Activated B cell treated with CpG ODN at 0.5 μM for 24 hours (primary cell): Measurements from ENCODE around the gene CA12. TPM values are rescaled to one million over a fixed set of nuclear protein-coding genes. Genes with fewer than 3 reads are reported as not detected.

Experiments
- ATAC-seq: fragments of 200-7000 bp; cut with Tn5 transposase; one replicate; pipeline ENCODE4 v1.10.0; 2021; ENCODE audit warnings: low read depth, mild to moderate bottlenecking, moderate library complexity
- CTCF ChIA-PET: fragments of 350-600 bp; sonication (Branson Sonifier 250); formaldehyde crosslinking; loops from one replicate; lab custom pipeline; 2021; ENCODE audit warnings: antibody characterized with exemption; lab: Charles Lee
- POLR2A ChIA-PET: fragments of 350-600 bp; sonication (Branson Sonifier 250); formaldehyde crosslinking; loops from one replicate; lab custom pipeline; 2021; ENCODE audit warnings: antibody characterized with exemption; lab: Charles Lee
- DNase-seq: peaks from one replicate; pipeline ENCODE4 v3.0.0; 2022
- H3K27ac Mint-ChIP-seq: one replicate; pipeline ENCODE4 v1.8.0; 2020; ENCODE audit warnings: mixed read lengths
- H3K27me3 Mint-ChIP-seq: one replicate; pipeline ENCODE4 v1.8.0; 2021; ENCODE audit warnings: mixed read lengths
- H3K36me3 Mint-ChIP-seq: one replicate; pipeline ENCODE4 v1.8.0; 2021; ENCODE audit warnings: low read depth, mixed read lengths
- H3K4me1 Mint-ChIP-seq: one replicate; pipeline ENCODE4 v1.8.0; 2021; ENCODE audit warnings: mixed read lengths
- H3K4me3 Mint-ChIP-seq: one replicate; pipeline ENCODE4 v1.8.0; 2020; ENCODE audit warnings: mild to moderate bottlenecking, mixed read lengths
- H3K9me3 Mint-ChIP-seq: one replicate; pipeline ENCODE4 v1.8.0; 2020; ENCODE audit warnings: mixed read lengths
- intact Hi-C: fragments of 100-400 bp; cut with micrococcal nuclease; formaldehyde crosslinking; loops from one replicate; pipeline ENCODE4 v1.15.1; 2024
- total RNA-seq: library from RNA; stranded (reverse); gene quantifications from 2 replicates; pipeline ENCODE4 v1.2.3, GENCODE V29; 2022
- TF ChIP-seq, protein P1 (sequence below): fragments of 200-600 bp; IDR thresholded peaks from one replicate; pipeline ENCODE4 v1.8.0; 2022; ENCODE audit warnings: antibody characterized with exemption, mild to moderate bottlenecking

The CA12 gene
- total RNA-seq, 1 donor from 2014 or later, result not detected

GRCh38 chr15:63331456-63331855 lies 50.2 kb downstream of the CA12 start:
- ChIA-PET CTCF (no interaction called here), POLR2A (no interaction called here)
- Mint-ChIP-seq H3K36me3 (no peaks in the 10 kb centered on the region), H3K9me3 (no peaks in the 10 kb centered on the region), H3K4me1 (no peaks in the 10 kb centered on the region), H3K27me3 (no peaks in the 10 kb centered on the region), H3K27ac (no peak overlapping the region), H3K4me3 (no peak overlapping the region)
- ATAC-seq (no peak), DNase-seq (no peak)
- TF ChIP-seq, protein P1, sequence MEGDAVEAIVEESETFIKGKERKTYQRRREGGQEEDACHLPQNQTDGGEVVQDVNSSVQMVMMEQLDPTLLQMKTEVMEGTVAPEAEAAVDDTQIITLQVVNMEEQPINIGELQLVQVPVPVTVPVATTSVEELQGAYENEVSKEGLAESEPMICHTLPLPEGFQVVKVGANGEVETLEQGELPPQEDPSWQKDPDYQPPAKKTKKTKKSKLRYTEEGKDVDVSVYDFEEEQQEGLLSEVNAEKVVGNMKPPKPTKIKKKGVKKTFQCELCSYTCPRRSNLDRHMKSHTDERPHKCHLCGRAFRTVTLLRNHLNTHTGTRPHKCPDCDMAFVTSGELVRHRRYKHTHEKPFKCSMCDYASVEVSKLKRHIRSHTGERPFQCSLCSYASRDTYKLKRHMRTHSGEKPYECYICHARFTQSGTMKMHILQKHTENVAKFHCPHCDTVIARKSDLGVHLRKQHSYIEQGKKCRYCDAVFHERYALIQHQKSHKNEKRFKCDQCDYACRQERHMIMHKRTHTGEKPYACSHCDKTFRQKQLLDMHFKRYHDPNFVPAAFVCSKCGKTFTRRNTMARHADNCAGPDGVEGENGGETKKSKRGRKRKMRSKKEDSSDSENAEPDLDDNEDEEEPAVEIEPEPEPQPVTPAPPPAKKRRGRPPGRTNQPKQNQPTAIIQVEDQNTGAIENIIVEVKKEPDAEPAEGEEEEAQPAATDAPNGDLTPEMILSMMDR, result no peak
- intact Hi-C loops, result no loop called here

DNA sequence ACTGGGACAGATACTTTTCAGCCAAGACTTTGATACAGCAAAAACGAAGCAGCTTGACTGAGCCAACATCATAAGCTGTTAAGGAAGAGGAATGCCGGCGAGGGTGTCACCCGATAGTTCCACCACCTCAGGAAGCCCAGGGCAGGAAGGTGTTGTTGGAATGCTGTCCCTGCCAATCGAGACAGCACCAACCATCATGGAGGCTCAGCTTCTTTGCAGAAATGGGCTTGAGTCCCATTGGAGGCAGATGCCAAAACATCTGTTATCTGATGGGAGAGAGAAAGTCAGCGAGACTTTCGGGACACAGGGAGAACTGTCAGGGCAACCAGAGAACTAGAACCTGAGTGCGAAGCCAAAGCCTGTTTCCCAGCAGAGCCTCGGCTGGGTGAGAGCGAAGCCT lies 50.7 kb downstream of the CA12 start:
- Mint-ChIP-seq H3K4me1 (no peaks in the 10 kb centered on the region), H3K27me3 (no peaks in the 10 kb centered on the region), H3K27ac (no peak overlapping the region), H3K9me3 (no peaks in the 10 kb centered on the region), H3K4me3 (no peak overlapping the region), H3K36me3 (no peaks in the 10 kb centered on the region)
- POLR2A ChIA-PET, result no interaction called here
- DNase-seq (no peak), ATAC-seq (no peak)
- intact Hi-C loops, result no loop called here
- CTCF ChIA-PET, result no interaction called here
- TF ChIP-seq, protein P1, result no peak

DNA sequence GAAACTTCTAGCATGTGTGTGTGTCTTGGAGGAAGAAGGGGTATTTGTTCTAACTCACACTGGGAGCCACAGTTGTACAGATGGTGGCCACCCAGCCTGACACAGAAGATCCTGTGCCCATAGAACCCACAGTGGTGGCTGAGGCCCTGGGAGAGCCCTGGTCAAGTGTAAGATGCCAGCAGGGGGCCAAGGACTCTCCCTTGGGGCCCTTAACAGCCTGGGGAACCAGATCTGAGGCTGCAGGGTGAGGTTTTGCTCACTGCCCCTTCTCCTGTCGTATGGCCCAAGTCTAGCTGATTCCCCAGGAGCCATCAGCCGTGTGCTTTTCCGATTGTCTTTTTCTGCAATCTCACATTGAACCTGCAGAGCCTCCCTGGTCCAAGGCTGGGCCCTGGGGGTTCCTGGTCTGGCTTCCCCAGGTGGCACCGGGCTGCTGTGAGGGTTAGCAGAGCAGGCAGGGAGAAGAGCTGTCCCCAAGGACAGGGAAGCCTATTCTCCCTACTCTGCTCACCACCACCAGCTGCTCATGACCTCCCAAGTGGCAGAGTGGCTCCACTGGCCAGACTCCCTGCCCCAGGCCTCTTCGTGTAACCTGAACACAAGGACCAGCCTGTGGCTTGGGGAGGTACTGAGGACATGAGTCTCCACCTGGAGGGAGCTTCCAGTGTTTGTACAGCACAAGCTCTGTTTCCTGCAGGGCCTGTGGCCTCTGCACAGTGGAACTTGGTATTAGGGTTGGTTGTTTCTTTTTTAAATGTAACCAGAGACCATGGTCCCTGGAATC lies 51.9 kb downstream of the CA12 start:
- DNase-seq (no peak), ATAC-seq (no peak)
- CTCF ChIA-PET, result no interaction called here
- no peaks in the 10 kb centered on the region for H3K4me1 Mint-ChIP-seq
- intact Hi-C loops, result no loop called here
- H3K4me3 Mint-ChIP-seq, result no peak overlapping the region
- no peak overlapping the region for H3K27ac Mint-ChIP-seq
- H3K36me3 Mint-ChIP-seq, result no peaks in the 10 kb centered on the region
- H3K27me3 Mint-ChIP-seq, result no peaks in the 10 kb centered on the region
- TF ChIP-seq, protein P1, result no peak
- no peaks in the 10 kb centered on the region for H3K9me3 Mint-ChIP-seq
- POLR2A ChIA-PET, result no interaction called here

GRCh38 chr15:63327648-63328421 lies 53.8 kb downstream of the CA12 start:
- Mint-ChIP-seq H3K4me1 (no peaks in the 10 kb centered on the region), H3K27me3 (no peaks in the 10 kb centered on the region), H3K27ac (no peak overlapping the region), H3K4me3 (no peak overlapping the region), H3K36me3 (no peaks in the 10 kb centered on the region), H3K9me3 (no peaks in the 10 kb centered on the region)
- ATAC-seq (no peak), DNase-seq (no peak)
- intact Hi-C loops, result no loop called here
- ChIA-PET CTCF (no interaction called here), POLR2A (interaction anchor here (0.7 kb wide), 1 partner anchor 12 kb away, joined by 3 read pairs; no protein-coding TSS in a partner anchor)
- TF ChIP-seq, protein P1, result no peak

DNA sequence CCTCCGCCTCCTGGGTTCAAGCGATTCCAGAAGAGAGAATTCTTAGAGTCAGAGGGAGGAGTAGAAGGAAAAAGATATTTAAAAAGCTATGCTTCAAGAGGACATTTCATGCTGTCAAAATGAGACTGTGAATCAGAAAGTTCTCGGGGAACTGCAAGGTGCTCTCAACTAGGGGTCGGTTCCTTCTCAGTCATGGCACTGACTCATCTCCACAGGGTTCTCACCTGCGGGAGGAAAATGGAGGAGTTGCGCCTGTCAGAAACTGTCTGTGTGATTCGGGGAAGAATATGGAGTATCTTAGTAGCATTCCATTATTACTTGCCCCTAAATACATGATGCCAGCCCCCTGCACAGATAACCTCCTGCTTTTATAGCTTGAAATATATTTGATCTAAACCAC lies 56.9 kb downstream of the CA12 start:
- no peaks in the 10 kb centered on the region for H3K4me1 Mint-ChIP-seq
- POLR2A ChIA-PET, result interaction anchor here (1.0 kb wide), 1 partner anchor 13 kb away, joined by 5 read pairs; no protein-coding TSS in a partner anchor
- CTCF ChIA-PET, result no interaction called here
- ATAC-seq, result no peak
- H3K27me3 Mint-ChIP-seq, result no peaks in the 10 kb centered on the region
- DNase-seq, result no peak
- H3K27ac Mint-ChIP-seq, result no peak overlapping the region
- no peaks in the 10 kb centered on the region for H3K36me3 Mint-ChIP-seq
- no peaks in the 10 kb centered on the region for H3K9me3 Mint-ChIP-seq
- TF ChIP-seq, protein P1, result no peak
- no peak overlapping the region for H3K4me3 Mint-ChIP-seq
- intact Hi-C loops, result no loop called here
